MCF 10A (cell line): ENCODE data around the gene RAB14. TPM values are rescaled to one million over a fixed set of nuclear protein-coding genes. Genes with fewer than 3 reads are reported as not detected.

Experiments
- BruUV-seq: library from RNA; stranded (reverse); fragments of 400-500 nt; replicated peaks from 2 replicates; lab custom pipeline; 2021; lab: Mats Ljungman, UMichigan
- CTCF ChIA-PET: fragments of 300-600 bp; sonication (Branson Sonifier 250); formaldehyde crosslinking; extraction: SDS; loops from one replicate; lab custom pipeline; 2021; ENCODE audit warnings: antibody characterized with exemption, inconsistent platforms; lab: Yijun Ruan, JAX
- POLR2A ChIA-PET: fragments of 300-600, 350-650 bp; sonication (Branson Sonifier 250); formaldehyde crosslinking; extraction: SDS; loops from one replicate; lab custom pipeline; 2020; ENCODE audit warnings: antibody characterized with exemption, inconsistent platforms; lab: Yijun Ruan, JAX
- DNase-seq: peaks from one replicate; pipeline ENCODE4 v3.0.0-alpha.2; 2018; ENCODE audit not compliant: unreplicated experiment
- H3K27ac Mint-ChIP-seq: one replicate; pipeline ENCODE4 v1.8.0; 2022; ENCODE audit warnings: mild to moderate bottlenecking, low read depth, mixed read lengths; ENCODE audit not compliant: unreplicated experiment
- H3K27me3 Mint-ChIP-seq: one replicate; pipeline ENCODE4 v1.8.0; 2022; ENCODE audit warnings: mixed read lengths; ENCODE audit not compliant: insufficient read depth, unreplicated experiment
- H3K36me3 Mint-ChIP-seq: one replicate; pipeline ENCODE4 v1.8.0; 2022; ENCODE audit warnings: mild to moderate bottlenecking, moderate library complexity, mixed read lengths; ENCODE audit not compliant: insufficient read depth, unreplicated experiment
- H3K4me1 Mint-ChIP-seq: one replicate; pipeline ENCODE4 v1.8.0; 2022; ENCODE audit warnings: mixed read lengths; ENCODE audit not compliant: insufficient read depth, unreplicated experiment
- H3K4me3 Mint-ChIP-seq: one replicate; pipeline ENCODE4 v1.8.0; 2022; ENCODE audit warnings: mild to moderate bottlenecking, moderate library complexity, mixed read lengths; ENCODE audit not compliant: unreplicated experiment
- H3K9me3 Mint-ChIP-seq: one replicate; pipeline ENCODE4 v1.8.0; 2022; ENCODE audit warnings: mixed read lengths; ENCODE audit not compliant: unreplicated experiment
- intact Hi-C: fragments of 100-400 bp; cut with micrococcal nuclease; formaldehyde crosslinking; loops from 2 replicates; pipeline ENCODE4 v1.14.1; 2022
- total RNA-seq: library from RNA; stranded (reverse); gene quantifications from 2 replicates; pipeline ENCODE4 v1.2.3, GENCODE V29; 2022
- TF ChIP-seq, protein P1 (sequence below): fragments of 200-600 bp; IDR thresholded peaks from one replicate; pipeline ENCODE4 v1.8.0; 2022; ENCODE audit warnings: antibody characterized with exemption, mild to moderate bottlenecking; ENCODE audit not compliant: unreplicated experiment

The RAB14 gene
- total RNA-seq, 1 experiment from 2014 or later, result 65.8 TPM

DNA sequence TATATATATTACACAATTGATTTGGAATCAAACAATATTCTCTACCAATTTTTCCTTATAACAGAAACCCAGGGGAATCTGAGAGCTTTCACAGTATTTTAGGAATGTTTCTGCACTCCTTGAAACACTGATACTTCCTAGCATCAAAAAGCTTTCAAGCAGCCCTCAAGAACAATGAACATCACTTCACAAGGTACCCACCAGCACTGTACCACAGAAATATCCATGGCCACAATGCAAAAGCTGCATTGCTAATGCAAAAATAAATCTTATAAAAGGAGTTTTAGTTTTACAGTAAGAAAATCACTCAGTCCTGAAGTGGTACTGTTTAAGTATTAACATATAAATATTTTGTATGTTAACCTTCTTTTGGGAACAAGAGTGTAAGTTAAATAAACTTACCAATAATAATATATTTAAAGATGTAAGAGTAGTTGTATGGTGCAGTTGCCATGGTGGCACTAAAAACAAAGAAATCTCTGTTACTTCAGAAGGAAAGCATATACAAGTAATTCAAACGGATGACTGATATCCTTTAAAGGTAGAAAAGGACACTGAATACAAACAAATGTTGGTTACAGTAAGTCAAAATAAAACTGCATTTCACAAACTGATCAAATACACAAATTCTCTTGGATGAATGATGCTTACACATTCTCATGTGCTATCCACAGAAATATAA, 8.6 kb downstream of the RAB14 start:
- H3K27me3 Mint-ChIP-seq, result no peaks in the 10 kb centered on the region
- TF ChIP-seq, protein P1, sequence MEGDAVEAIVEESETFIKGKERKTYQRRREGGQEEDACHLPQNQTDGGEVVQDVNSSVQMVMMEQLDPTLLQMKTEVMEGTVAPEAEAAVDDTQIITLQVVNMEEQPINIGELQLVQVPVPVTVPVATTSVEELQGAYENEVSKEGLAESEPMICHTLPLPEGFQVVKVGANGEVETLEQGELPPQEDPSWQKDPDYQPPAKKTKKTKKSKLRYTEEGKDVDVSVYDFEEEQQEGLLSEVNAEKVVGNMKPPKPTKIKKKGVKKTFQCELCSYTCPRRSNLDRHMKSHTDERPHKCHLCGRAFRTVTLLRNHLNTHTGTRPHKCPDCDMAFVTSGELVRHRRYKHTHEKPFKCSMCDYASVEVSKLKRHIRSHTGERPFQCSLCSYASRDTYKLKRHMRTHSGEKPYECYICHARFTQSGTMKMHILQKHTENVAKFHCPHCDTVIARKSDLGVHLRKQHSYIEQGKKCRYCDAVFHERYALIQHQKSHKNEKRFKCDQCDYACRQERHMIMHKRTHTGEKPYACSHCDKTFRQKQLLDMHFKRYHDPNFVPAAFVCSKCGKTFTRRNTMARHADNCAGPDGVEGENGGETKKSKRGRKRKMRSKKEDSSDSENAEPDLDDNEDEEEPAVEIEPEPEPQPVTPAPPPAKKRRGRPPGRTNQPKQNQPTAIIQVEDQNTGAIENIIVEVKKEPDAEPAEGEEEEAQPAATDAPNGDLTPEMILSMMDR, result no peak
- DNase-seq, result no peak
- H3K36me3 Mint-ChIP-seq, result peaks cover under 1% of the 10 kb centered on the region
- BruUV-seq, result no TSS peak
- H3K27ac Mint-ChIP-seq, result no peak overlapping the region
- H3K4me1 Mint-ChIP-seq, result peaks cover 37% of the 10 kb centered on the region
- ChIA-PET POLR2A (interaction anchor here (0.6 to 1.5 kb wide), 5 partner anchors 8 to 197 kb away, joined by 3 to 7 read pairs (median 4); partner anchors contain the start of gene RAB14), CTCF (interaction anchor here (0.6 to 0.7 kb wide), 4 partner anchors 9 to 211 kb away, joined by 3 read pairs; partner anchors contain the start of gene RAB14)
- H3K4me3 Mint-ChIP-seq, result no peak overlapping the region
- intact Hi-C loops, result no loop called here
- no peaks in the 10 kb centered on the region for H3K9me3 Mint-ChIP-seq

GRCh38 chr9:121192518-121192917, 9.2 kb downstream of the RAB14 start:
- Mint-ChIP-seq H3K4me1 (peaks cover 34% of the 10 kb centered on the region), H3K36me3 (peaks cover 6% of the 10 kb centered on the region), H3K9me3 (no peaks in the 10 kb centered on the region), H3K4me3 (no peak overlapping the region), H3K27me3 (no peaks in the 10 kb centered on the region), H3K27ac (no peak overlapping the region)
- TF ChIP-seq, protein P1, result no peak
- DNase-seq, result no peak
- no TSS peak for BruUV-seq
- POLR2A ChIA-PET, result interaction anchor here (0.6 to 1.5 kb wide), 4 partner anchors 9 to 198 kb away, joined by 3 to 7 read pairs (median 4); partner anchors contain the start of gene RAB14
- intact Hi-C loops, result no loop called here
- CTCF ChIA-PET, result interaction anchor here (0.6 to 0.7 kb wide), 3 partner anchors 9 to 210 kb away, joined by 3 read pairs; partner anchors contain the start of gene RAB14

DNA sequence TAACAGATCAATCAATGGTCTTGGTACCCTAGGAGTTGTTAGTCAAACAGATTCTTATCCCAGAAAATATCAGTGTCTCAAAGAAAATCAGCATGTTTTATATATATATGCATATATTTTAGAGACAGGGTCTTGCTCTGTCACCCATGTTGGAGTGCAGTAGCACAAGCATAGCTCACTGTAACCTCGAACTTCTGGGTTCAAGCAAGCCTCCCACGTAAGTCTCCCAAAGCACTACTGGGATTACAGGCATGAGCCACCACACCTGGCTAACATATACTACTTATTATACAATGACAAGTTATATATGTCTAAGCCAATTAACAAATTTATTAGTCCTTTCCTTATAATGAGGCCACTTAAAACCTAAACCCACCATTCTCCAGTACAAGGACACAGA, 10.4 kb downstream of the RAB14 start:
- ChIA-PET POLR2A (interaction anchor here (1.0 to 4.9 kb wide), 2 partner anchors 9 to 11 kb away, joined by 3 to 37 read pairs; partner anchors contain the start of gene RAB14), CTCF (no interaction called here)
- BruUV-seq, result no TSS peak
- Mint-ChIP-seq H3K27me3 (no peaks in the 10 kb centered on the region), H3K36me3 (peaks cover 12% of the 10 kb centered on the region), H3K9me3 (no peaks in the 10 kb centered on the region), H3K27ac (no peak overlapping the region), H3K4me1 (peaks cover 25% of the 10 kb centered on the region), H3K4me3 (no peak overlapping the region)
- TF ChIP-seq, protein P1, result no peak
- intact Hi-C loops, result no loop called here
- DNase-seq, result no peak

- BruUV-seq, result no TSS peak
- POLR2A ChIA-PET, result interaction anchor here (0.6 to 4.9 kb wide), 4 partner anchors 9 to 255 kb away, joined by 3 to 37 read pairs (median 3); partner anchors contain the start of gene RAB14
These were observed 12.0 kb downstream of the RAB14 start for GRCh38 chr9:121189660-121190059.

More at GRCh38 chr9:121189660-121190059, 12.0 kb downstream of the RAB14 start:
- H3K4me1 Mint-ChIP-seq, result peaks cover 16% of the 10 kb centered on the region
- peaks cover 28% of the 10 kb centered on the region for H3K36me3 Mint-ChIP-seq
- no peak overlapping the region for H3K4me3 Mint-ChIP-seq
- no peaks in the 10 kb centered on the region for H3K9me3 Mint-ChIP-seq
- intact Hi-C loops, result no loop called here
- CTCF ChIA-PET, result interaction anchor here (1.2 to 1.3 kb wide), 2 partner anchors 21 to 23 kb away, joined by 3 to 6 read pairs; no protein-coding TSS in a partner anchor
- H3K27me3 Mint-ChIP-seq, result no peaks in the 10 kb centered on the region
- no peak for DNase-seq
- no peak overlapping the region for H3K27ac Mint-ChIP-seq
- TF ChIP-seq, protein P1, result no peak
